Hepatocyte (in vitro differentiated cells): ENCODE data around the gene DOK6.

ENCODE experiments used
- CTCF ChIP-seq: fragments of 200-600 bp; sonication (generic); IDR thresholded peaks from 2 replicates; pipeline ENCODE4 v1.5.1; 2016; ENCODE audit warnings: antibody characterized with exemption, mild to moderate bottlenecking; ENCODE audit not compliant: poor library complexity
- EZH2 ChIP-seq: fragments of 200-600 bp; sonication (generic); IDR thresholded peaks from 2 replicates; pipeline ENCODE4 v1.6.1; 2016; ENCODE audit warnings: antibody characterized with exemption, mild to moderate bottlenecking, borderline replicate concordance

DNA sequence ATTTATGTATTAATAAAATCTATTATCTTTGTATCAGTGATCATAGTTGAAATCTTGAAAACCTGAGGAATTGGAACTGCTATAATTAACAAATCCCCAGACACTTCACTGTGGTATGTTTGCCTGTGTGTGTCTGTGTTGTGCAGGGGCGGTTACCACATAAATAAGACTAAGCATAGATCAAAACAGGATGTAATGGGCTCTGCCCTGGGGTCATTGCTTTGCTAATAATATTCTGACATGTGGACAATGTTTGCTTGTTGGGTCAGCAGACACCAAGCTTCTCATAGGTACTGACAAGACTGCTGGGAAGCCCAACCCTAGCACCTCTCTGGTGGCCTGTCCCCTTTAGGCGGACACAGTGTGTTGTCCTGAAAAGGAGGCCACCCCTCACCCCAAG, 35.8 kb upstream of the DOK6 start:
- TF ChIP-seq CTCF (no peak), EZH2 (no peak)
